ENCODE results near the gene IBSP.

The IBSP gene

DNA sequence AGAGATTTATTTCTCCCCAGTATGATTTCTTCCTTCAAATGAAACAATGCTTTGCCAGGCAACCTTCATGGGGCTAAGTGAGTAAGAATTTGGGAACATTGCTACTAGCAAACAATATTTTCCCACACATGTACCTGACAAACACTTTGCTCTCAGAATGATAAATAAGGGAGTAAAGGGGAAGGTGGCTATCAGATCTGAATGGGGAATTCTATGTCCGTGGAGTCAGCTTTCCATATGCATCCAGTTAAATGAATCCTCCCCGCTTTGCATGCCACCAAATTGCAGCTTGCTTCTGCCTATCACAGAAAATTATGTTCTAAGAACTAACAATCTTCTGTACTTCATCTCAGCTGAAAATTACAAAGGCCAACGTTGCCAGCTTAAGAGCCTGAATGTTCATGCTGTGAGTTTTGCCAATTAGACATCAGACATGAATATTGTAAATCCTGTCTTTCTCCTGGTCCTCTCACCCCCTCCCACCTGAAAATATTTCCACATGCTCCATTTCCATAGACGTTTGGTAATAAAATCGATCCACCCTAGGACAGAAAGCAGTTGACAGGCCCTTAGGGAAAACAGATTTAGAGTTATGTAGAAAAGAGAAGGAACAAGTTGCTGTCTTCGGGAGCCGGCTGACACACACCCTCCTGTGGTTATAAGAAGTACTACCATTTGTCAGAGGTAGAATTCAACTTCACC is 39.7 kb downstream of the IBSP start:
- no peak for DNase-seq (ENCODE audit: low spot score)

DNA sequence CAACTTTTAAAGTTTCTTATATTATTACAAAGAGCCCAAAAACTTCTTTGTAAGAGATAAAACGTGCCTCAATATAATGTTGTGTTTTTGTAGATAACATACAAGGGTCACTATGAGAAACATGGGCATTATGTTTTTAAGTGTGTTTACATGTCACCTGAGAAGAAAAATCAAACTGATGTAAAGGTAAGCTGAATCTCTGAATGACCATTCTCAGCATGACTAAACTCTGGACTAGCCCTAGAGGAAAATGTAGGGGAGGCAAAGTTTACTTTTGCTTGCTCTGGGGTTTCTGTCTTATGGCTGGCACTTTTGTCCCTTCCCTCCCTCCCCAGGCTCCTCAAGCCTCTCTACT is 40.2 kb downstream of the IBSP start:
- DNase-seq (ENCODE audit: low spot score): no peak

DNA sequence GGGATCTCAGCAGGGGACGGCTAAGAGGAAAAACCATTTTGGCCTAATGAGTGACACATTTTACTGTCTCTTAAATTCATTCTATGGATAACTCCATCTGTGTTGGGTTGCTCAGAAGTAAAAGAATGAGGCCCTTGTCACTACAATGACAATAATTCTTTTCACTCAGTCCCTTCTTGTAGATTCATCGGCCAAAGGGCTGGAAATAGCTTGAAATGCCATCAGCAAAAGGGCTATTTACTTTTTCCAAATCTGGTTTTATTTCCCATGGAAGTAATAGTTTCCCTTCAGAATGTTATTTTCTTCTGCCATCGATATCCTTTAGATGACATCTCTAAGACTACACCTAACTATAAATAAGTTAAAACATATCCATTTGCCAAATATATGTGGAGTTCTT is 40.8 kb downstream of the IBSP start:
- DNase-seq (ENCODE audit: low spot score): no peak

DNA sequence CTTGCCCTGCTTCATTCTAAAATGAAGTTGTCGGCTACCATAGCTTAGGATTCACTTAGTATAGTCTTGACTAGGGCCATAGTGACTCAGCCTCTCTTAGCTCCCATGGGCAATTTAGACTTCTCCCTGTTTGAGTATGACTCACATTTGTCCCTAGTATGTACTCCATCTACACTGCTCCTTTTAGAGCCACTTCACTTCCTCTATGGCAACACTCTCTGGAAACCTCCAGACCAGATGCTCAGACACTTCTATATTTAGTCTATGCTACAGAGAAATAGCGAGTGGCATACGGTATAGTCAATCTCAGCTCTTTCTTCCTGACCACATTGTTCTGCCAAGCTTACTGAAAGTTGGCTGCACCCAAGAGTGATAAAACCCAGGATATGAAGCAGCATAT is 44.6 kb downstream of the IBSP start:
- no peak for DNase-seq (ENCODE audit: low spot score)

DNA sequence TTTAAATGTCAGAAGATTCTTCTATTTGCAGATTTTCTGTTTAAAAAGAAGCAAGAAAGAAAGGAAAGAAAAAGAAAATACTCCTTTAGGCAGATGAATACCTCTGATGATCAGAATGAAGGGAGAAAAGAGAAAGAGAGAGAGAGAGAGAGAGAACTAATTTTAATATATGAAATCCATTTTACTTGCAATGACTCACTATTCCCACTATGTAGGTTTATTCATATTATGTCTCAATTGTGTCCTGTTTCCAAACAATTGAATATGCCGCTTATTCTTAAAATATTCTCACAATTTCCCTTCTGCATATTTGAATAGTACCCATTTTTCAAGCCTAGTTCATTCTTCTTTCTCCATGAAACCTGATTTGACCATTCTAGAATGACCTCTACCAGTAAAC is 45.1 kb downstream of the IBSP start:
- DNase-seq (ENCODE audit: low spot score): no peak

DNA sequence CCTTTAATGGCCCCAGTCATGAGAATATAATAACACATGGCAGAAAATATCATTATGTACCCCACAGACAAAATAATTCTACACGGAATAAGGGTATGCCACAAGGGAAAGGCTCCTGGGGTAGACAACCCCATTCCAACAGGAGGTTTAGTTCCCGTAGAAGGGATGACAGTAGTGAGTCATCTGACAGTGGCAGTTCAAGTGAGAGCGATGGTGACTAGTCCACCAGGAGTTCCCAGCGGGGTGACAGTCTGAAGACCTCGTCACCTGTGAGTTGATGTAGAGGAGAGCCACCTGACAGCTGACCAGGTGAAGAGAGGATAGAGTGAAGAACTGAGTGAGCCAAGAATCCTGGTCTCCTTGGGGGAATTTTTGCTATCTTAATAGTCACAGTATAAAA is 46.9 kb downstream of the IBSP start:
- DNase-seq (ENCODE audit: low spot score): no peak

DNA sequence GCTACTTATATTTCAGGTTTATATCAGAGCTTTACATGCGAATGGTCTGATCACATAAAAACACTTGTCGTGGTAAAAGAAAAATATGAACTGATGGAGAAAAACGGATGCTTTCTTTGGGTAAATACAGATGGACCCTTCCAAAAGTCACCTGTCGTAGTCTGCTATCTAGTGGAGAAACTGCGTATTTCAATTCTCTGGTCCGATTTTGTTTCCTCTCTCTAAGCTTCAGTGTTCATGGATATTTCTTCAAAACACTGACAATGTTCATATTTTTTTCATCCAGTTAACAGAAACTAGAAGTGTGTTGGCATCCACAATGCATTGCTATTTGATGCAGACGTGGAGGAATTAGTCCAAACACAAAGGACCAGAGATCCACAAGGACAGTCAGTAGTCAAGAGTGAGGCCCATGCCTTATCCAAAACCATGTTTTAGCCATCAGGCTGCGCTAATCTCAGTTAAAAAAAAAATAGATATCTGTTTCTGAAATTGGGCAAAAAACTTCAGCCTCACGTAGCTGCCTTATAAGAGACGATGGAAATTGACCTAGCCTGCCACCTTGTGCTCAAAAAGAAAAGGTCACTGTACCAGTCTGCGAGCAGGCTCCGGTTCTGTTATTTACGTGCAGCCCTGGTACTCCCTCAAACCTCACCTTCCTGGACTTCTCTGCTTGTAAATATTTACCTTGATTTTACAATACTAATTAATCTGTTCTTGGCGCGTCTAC is 49.4 kb downstream of the IBSP start:
- DNase-seq (ENCODE audit: low spot score): peak; percentile 8

DNA sequence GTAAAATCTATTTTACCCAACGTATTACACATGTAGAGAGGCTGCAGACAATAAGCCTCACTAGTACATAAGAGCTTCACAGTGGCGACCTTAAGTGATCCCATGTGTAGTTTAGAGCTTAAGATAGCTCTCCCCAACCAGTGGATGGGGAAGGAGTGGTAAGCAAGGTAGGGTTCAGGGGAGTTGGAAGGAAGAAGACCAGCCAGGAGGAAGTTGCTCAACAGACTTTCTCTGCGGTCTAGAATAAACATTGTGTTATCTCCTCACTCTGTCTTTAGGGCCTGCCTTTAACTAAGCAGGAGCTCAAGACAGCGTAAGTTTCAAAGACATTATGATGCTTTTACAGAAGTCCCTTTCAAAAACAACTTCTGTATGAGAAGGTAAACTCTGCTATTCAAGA is 50.3 kb downstream of the IBSP start:
- no peak for DNase-seq (ENCODE audit: low spot score)

DNA sequence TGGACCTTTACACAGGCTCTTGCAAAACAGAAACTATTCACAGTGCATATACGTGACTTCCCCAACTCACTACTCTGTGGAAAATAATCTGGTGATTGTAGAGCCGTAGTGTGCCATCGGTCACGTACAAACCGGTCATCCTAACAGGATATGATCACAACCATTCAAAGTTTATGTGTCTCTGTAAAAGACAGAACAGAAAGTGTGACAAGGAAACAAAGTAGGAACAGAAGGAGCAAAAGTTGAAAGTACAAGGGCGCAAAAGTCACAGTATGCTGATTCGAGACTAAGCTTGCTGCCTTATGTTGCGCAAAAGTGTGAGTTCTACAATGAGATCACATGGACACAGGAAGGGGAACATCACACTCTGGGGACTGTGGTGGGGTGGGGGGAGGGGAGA is 52.0 kb downstream of the IBSP start:
- no peak for DNase-seq (ENCODE audit: low spot score)

DNA sequence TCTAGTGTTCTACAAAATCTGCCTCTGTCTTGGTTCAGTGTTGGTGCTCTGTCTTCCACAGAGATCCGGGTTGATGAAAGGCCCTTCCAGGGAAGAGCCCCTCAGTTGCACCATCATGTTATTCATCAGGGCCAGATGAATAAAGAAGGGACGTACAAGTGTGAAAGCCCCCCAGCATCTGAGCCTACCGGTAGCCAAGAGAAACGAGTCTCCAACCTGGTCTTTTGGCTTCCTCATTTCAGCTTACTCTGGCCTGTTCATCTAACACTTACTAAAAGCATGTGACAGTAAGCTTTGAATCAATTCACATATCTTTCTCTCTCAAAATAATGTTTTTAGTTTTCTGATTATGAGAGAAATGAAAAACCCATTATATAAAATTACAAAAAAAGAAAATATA is 52.6 kb downstream of the IBSP start:
- no peak for DNase-seq (ENCODE audit: low spot score)

DNA sequence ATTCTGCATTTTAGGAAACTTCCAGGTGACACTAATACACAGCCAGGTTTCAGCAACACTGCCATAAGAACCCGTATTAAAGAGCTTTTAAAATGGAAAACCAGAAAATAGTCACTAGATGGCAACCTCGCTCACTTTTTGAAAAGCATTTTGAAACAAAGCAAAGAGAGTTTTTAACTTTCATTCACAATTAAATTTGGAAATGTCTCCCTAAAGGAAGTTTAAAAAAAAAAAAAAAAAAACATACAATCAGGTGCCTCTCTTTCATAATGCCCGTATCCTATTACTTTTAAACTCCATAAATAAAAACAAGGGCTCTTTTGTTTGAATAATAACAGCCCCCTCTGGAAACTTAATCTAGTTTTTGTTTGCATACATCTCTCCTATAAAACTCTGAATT is 53.8 kb downstream of the IBSP start:
- DNase-seq (ENCODE audit: low spot score): no peak

DNA sequence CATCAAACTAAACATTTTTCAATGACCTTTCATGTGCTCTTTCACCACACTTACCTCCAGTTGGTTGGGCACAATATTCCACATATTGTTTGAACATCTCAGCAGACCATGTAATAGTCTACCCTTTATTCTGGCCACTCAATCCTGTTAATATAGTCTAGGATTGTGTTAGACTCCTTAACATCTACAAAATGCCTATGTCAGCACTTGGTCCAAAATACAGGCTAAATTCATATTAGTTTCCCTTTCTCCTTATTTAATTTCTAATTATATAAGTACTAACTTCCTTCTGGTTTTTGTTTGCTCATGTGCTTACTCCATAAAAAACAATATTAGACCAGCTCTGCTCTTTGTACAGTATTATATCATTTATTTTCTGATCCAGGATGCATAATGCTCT is 54.5 kb downstream of the IBSP start:
- DNase-seq (ENCODE audit: low spot score): no peak

DNA sequence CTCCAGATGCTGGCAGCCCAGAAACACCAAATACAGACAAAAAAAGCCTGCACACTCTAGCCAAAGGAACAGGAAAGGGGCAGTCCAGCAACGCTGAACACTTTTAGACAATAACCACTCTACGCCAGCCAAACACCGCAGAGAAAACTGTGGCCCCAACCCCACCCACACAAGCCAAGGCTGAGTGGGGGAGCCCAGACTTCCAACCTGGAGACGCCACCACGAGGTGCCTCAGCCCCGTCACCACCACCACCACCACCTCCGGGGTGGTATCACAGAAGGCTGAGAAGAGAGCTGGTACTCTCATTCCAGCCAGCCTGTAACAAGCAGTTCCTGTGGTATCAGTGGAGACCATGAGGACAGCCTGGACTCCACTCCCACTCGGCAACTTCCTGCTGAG is 56.2 kb downstream of the IBSP start:
- DNase-seq (ENCODE audit: low spot score): no peak

DNA sequence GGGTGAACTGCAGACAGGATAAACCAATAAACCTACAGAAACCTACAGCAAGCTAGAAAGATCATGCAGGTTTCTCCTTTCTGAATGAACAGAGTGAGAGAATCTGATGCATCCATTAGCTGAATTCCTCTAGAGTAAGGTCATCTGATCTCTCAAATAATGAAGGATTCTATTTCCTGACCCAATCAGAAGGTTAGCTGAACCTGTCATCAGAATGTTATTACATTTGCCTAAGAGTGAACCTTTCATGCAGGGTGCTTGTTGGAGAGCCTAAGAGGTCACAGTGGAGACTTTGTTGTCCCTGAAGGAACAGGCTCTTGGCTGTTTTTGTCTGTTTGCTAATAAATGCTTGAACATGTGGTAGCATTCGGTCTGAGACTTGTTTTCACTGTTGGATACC is 57.5 kb downstream of the IBSP start:
- no peak for DNase-seq (ENCODE audit: low spot score)

DNA sequence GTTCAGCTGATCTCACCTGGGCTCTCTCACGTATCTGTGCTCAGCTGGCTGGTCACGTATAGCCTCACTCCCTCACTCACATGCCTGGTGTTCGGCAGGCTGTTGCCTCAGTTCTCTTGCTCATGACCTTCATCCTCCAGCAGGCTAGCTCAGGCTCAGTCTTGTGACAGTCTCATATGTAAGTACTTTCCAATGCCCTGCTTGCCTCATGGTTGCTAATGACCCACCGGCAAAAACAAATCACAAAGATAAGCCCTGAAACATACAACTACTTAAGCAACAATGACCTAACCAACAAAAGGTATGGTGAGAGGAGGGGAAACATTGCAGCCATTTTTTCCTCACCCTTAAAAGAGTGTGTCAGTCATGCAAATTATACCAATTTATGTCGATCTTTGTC is 58.4 kb downstream of the IBSP start:
- no peak for DNase-seq (ENCODE audit: low spot score)
